Central memory CD8-positive, alpha-beta T cell (primary cell): ENCODE results near the gene ZNF786.
"Not testable (repeated sequence)": the region's sequence is repeated elsewhere in the genome, so short reads cannot be mapped to it uniquely, and the experiment has no call there.

Experiments used
- ATAC-seq: fragments of 150-1000 bp; cut with Tn5 transposase; replicated peaks from 2 replicates; pipeline ENCODE4 v1.10.0; 2022; ENCODE audit warnings: mild to moderate bottlenecking, moderate FRiP score, moderate number of reproducible peaks; ENCODE audit not compliant: poor library complexity, severe bottlenecking; ENCODE audit errors: extremely low read depth
- DNase-seq, 2 donors: peaks; one replicate each; pipeline ENCODE4 v3.0.0; 2021; ENCODE audit warnings: low spot score in 2 of 2
- H3K27ac Mint-ChIP-seq: one replicate; pipeline ENCODE4 v1.8.0; 2022; ENCODE audit warnings: low read depth, mild to moderate bottlenecking, moderate library complexity, mixed read lengths
- H3K27me3 Mint-ChIP-seq: one replicate; pipeline ENCODE4 v1.8.0; 2022; ENCODE audit warnings: mixed read lengths
- H3K36me3 Mint-ChIP-seq: one replicate; pipeline ENCODE4 v1.8.0; 2022; ENCODE audit warnings: mild to moderate bottlenecking, moderate library complexity, mixed read lengths; ENCODE audit not compliant: insufficient read depth
- H3K4me1 Mint-ChIP-seq: one replicate; pipeline ENCODE4 v1.8.0; 2022; ENCODE audit warnings: mixed read lengths
- H3K4me3 Mint-ChIP-seq: one replicate; pipeline ENCODE4 v1.8.0; 2022; ENCODE audit warnings: mild to moderate bottlenecking, moderate library complexity, mixed read lengths
- H3K9me3 Mint-ChIP-seq: one replicate; pipeline ENCODE4 v1.8.0; 2022; ENCODE audit warnings: mixed read lengths

Gene ZNF786

DNA sequence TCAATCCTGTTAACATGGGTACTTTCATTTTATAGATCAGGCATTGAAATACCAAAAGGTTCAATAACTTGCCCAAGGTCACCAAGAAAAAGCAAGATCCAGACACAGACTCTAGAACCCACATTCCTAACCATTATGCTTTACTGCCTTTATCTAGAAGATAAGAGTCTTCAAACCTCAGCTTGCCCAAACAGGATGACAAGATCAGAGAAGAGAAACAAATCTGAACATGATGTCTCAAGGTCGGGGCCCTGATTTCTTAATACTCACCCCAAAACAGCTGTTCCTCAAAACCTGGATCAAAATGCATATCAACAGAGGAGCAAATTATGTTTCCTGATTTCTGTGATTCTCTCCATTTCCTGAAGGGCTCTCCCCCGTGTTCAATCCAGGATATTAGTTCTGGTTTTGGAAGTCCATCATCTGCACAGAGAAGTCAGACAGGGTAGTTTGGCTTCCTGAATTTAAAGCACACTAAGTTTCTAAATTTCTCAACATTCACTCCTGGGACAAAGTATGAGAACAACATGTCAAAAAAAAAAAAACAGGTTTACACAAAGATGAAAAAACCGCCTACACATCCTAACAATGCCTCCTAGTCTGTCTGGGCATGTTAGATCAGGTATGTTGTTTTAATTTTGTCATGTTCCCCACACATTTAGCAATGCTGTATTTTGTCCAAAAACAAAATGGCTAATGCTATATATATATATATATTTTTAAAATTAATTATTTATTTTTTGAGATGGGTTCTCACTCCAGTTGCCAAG is 16.2 kb downstream of the ZNF786 start:
- no peak overlapping the region for H3K4me3 Mint-ChIP-seq

DNA sequence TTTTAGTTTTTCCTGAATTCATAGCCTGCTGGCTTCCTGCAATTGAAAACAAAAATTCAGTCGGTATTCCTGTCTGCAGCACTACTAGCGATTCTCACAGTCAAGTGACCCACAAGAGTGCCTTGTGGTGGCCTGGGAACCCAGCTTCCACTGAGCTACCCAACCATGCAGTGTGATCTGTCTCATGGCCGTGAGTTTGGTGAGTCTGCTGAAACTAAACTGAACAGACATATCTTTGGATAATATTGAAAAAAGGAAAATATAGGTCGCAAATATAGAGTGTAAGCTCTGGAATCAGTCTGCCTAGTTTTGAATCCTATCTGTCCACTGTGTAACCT is 18.1 kb downstream of the ZNF786 start:
- no peaks in the 10 kb centered on the region for H3K9me3 Mint-ChIP-seq
- peaks cover 22% of the 10 kb centered on the region for H3K36me3 Mint-ChIP-seq
- H3K27ac Mint-ChIP-seq: no peak overlapping the region
- H3K4me3 Mint-ChIP-seq: no peak overlapping the region
- no peak for DNase-seq
- no peak for ATAC-seq
- H3K27me3 Mint-ChIP-seq: no peaks in the 10 kb centered on the region
- H3K4me1 Mint-ChIP-seq: peaks cover 5% of the 10 kb centered on the region

More for the DNA sequence above, 16.2 kb downstream of the ZNF786 start:
- Mint-ChIP-seq H3K36me3 (peaks cover 16% of the 10 kb centered on the region), H3K27me3 (no peaks in the 10 kb centered on the region), H3K9me3 (no peaks in the 10 kb centered on the region), H3K27ac (no peak overlapping the region), H3K4me1 (peaks cover 5% of the 10 kb centered on the region)
- ATAC-seq (no peak), DNase-seq (no peak)

GRCh38 chr7:149071641-149072437 is 18.7 kb downstream of the ZNF786 start:
- Mint-ChIP-seq H3K27me3 (no peaks in the 10 kb centered on the region), H3K4me3 (peak overlapping the region; percentile 20), H3K9me3 (no peaks in the 10 kb centered on the region), H3K27ac (no peak overlapping the region), H3K36me3 (peaks cover 19% of the 10 kb centered on the region), H3K4me1 (peaks cover 5% of the 10 kb centered on the region)
- DNase-seq: peak in 1 of 2 donors; percentile 42
- ATAC-seq: peak; percentile 60

DNA sequence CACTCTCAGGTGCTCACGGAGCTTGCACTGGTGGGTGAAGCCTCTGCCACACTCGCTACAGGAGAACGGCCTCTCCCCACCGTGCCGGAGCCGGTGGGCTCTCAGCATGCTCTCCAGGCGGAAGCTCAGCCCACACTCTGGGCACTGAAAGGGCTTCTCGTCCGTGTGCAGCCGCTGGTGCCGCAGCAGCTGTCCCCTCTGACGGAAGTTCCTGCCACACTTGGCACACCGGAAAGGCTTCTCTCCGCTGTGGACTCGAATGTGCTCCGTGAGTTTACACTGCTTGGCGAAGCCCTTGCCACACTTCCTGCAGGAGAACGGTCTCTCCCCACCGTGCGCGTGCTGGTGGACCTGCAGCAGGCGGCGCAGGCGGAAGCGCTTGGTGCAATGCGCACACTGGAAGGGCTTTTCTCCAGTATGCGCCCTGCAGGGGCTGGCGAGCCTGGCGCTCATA is 19.3 kb downstream of the ZNF786 start:
- DNase-seq (no peak), ATAC-seq (no peak)
- Mint-ChIP-seq H3K9me3 (no peaks in the 10 kb centered on the region), H3K4me3 (no peak overlapping the region), H3K36me3 (peaks cover 19% of the 10 kb centered on the region), H3K27ac (no peak overlapping the region), H3K27me3 (no peaks in the 10 kb centered on the region), H3K4me1 (no peaks in the 10 kb centered on the region)

- no peak overlapping the region for H3K27ac Mint-ChIP-seq
- no peaks in the 10 kb centered on the region for H3K9me3 Mint-ChIP-seq
- no peaks in the 10 kb centered on the region for H3K4me1 Mint-ChIP-seq
- no peak overlapping the region for H3K4me3 Mint-ChIP-seq
- no peak for DNase-seq
- H3K27me3 Mint-ChIP-seq: no peaks in the 10 kb centered on the region
- ATAC-seq: no peak
- H3K36me3 Mint-ChIP-seq: peaks cover 16% of the 10 kb centered on the region
These were observed 20.0 kb downstream of the ZNF786 start for GRCh38 chr7:149070372-149071125.

GRCh38 chr7:149067869-149068268 is 22.6 kb downstream of the ZNF786 start:
- Mint-ChIP-seq H3K27me3 (no peaks in the 10 kb centered on the region), H3K4me3 (no peak overlapping the region), H3K36me3 (peaks cover 9% of the 10 kb centered on the region), H3K4me1 (peaks cover 8% of the 10 kb centered on the region), H3K9me3 (no peaks in the 10 kb centered on the region), H3K27ac (no peak overlapping the region)
- DNase-seq (no peak), ATAC-seq (no peak)

GRCh38 chr7:149063476-149063875 is 27.0 kb downstream of the ZNF786 start:
- no peak overlapping the region for H3K27ac Mint-ChIP-seq
- H3K36me3 Mint-ChIP-seq: peaks cover 7% of the 10 kb centered on the region
- peaks cover 8% of the 10 kb centered on the region for H3K4me1 Mint-ChIP-seq
- DNase-seq (no peak), ATAC-seq (no peak)
- no peaks in the 10 kb centered on the region for H3K27me3 Mint-ChIP-seq
- no peak overlapping the region for H3K4me3 Mint-ChIP-seq
- no peaks in the 10 kb centered on the region for H3K9me3 Mint-ChIP-seq

DNA sequence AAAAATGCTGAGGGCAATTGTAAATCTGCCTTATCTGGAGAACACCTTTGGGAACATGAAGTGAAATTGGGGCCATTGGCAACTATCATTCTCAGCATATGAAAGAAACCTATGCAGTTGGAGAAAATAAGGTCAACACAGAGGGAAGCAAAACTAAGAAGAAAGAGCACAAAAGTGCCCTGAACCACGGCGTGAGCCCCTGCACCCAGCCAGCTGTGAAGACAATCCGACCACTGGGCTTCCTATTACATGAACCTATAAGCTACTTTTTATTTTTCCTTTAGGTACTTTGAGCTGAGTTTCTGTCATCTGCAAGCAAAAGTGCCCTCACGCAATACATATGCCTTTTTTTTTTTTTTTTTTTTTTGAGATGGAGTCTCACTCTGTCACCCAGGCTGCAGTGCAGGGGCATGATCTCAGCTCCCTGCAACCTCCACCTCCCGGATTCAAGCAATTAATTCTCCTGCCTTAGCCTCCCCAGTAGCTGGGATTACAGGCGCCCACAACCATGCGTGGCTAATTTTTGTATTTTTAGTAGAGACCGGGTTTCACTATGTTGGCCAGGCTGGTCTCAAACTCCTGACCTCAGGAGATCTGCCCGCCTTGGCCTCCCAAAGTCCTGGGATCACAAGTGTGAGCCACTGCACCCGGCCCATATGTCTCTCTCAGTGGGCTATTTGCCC is 28.2 kb downstream of the ZNF786 start:
- H3K9me3 Mint-ChIP-seq, H3K27ac Mint-ChIP-seq, H3K4me3 Mint-ChIP-seq, ATAC-seq, H3K27me3 Mint-ChIP-seq, H3K4me1 Mint-ChIP-seq, H3K36me3 Mint-ChIP-seq, DNase-seq: not testable (repeated sequence)

DNA sequence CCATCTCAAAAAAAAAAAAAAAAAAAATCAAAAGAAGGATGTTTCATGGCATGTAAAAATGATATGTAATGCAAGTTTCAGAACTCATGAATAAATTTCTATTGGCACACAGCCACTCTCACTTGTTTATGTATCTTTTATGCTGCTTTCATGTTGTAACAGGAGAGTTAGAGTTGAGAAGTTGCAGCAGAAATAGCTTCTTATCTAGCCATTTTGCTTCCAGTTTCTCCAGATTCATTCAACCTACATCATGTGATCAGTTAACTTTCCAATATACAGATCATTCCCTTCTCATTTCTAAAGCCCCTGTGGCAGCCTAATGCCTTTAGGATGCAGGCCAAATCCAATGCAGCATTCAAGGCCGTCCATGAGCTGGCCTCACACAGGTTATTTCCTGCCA is 30.4 kb downstream of the ZNF786 start:
- DNase-seq (no peak), ATAC-seq (no peak)
- no peak overlapping the region for H3K4me3 Mint-ChIP-seq
- no peaks in the 10 kb centered on the region for H3K9me3 Mint-ChIP-seq
- no peak overlapping the region for H3K27ac Mint-ChIP-seq
- no peaks in the 10 kb centered on the region for H3K27me3 Mint-ChIP-seq
- peaks cover 6% of the 10 kb centered on the region for H3K4me1 Mint-ChIP-seq
- peaks cover 1% of the 10 kb centered on the region for H3K36me3 Mint-ChIP-seq

- no peaks in the 10 kb centered on the region for H3K4me1 Mint-ChIP-seq
- no peak overlapping the region for H3K4me3 Mint-ChIP-seq
- H3K27ac Mint-ChIP-seq: no peak overlapping the region
- ATAC-seq (no peak), DNase-seq (no peak)
- H3K36me3 Mint-ChIP-seq: peaks cover 1% of the 10 kb centered on the region
- H3K9me3 Mint-ChIP-seq: no peaks in the 10 kb centered on the region
- peaks cover 9% of the 10 kb centered on the region for H3K27me3 Mint-ChIP-seq
These were observed 36.6 kb downstream of the ZNF786 start for GRCh38 chr7:149053885-149054284.

DNA sequence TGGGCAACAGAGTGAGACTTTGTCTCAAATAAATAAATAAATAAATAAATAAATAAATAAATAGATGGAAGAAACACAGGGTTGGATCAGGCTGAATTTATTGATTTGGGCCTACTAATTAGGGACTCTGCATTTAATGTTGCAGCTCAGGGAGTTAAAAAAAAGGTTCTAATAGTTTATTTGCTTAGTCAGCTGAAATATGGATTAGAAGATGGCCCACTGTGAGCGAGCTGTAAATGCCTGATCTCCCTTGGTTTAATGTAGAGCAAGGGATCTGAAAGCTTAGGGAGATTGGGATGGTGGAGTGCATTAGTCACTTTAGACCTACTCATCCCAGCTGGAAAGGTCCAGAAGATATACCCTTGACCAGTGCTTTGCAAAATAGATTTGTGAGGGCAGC is 37.1 kb downstream of the ZNF786 start:
- Mint-ChIP-seq H3K4me1 (no peaks in the 10 kb centered on the region), H3K27me3 (peaks cover 9% of the 10 kb centered on the region), H3K27ac (no peak overlapping the region), H3K4me3 (no peak overlapping the region), H3K9me3 (no peaks in the 10 kb centered on the region), H3K36me3 (peaks cover 1% of the 10 kb centered on the region)
- DNase-seq: no peak
- no peak for ATAC-seq

DNA sequence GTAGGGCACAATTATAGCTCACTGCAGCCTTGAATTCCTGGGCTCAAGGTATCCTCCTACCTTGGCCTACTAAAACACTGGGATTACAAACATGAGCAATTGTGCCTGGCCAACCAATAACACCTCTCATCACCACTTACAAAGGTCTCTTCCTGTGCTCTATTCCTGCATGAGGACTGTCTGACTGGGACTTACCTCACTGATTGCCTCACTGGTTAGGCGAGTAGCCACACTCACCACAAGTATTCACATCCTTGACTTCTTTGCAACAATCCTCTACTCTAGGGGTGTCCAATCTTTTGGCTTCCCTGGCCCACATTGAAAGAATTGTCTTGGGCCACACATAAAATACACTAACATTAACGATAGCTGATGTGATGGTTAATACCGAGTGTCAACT is 39.6 kb downstream of the ZNF786 start:
- ATAC-seq: no peak
- H3K36me3 Mint-ChIP-seq: no peaks in the 10 kb centered on the region
- no peak overlapping the region for H3K27ac Mint-ChIP-seq
- no peak for DNase-seq
- peaks cover 9% of the 10 kb centered on the region for H3K27me3 Mint-ChIP-seq
- H3K4me3 Mint-ChIP-seq: no peak overlapping the region
- no peaks in the 10 kb centered on the region for H3K4me1 Mint-ChIP-seq
- no peaks in the 10 kb centered on the region for H3K9me3 Mint-ChIP-seq
